Right lung (tissue), 5 donors: ENCODE data around the gene MUC5AC. TPM values are rescaled to one million over a fixed set of nuclear protein-coding genes. Genes with fewer than 3 reads are reported as not detected.
A peak's percentile ranks its signal among the peaks of the same experiment; 100 is the strongest.

Experiments
- DNase-seq, 2 donors: peaks; one replicate each; pipeline ENCODE4 v3.0.0-alpha.2; 2013
- polyA plus RNA-seq, 5 donors: library from polyadenylated mRNA; unstranded; fragments of 120-200 nt; gene quantifications; one replicate each; pipeline versions ENCODE4 v1.2.1 to v1.2.3, GENCODE V29; 2013; ENCODE audit warnings: inconsistent platforms in 1 of 5, low replicate concordance in 1 of 5; ENCODE audit not compliant: insufficient read length in 5 of 5, insufficient read depth in 1 of 5

Gene MUC5AC
- polyA plus RNA-seq, 5 donors, result 0.06 to 0.35 (median 0.08) TPM

DNA sequence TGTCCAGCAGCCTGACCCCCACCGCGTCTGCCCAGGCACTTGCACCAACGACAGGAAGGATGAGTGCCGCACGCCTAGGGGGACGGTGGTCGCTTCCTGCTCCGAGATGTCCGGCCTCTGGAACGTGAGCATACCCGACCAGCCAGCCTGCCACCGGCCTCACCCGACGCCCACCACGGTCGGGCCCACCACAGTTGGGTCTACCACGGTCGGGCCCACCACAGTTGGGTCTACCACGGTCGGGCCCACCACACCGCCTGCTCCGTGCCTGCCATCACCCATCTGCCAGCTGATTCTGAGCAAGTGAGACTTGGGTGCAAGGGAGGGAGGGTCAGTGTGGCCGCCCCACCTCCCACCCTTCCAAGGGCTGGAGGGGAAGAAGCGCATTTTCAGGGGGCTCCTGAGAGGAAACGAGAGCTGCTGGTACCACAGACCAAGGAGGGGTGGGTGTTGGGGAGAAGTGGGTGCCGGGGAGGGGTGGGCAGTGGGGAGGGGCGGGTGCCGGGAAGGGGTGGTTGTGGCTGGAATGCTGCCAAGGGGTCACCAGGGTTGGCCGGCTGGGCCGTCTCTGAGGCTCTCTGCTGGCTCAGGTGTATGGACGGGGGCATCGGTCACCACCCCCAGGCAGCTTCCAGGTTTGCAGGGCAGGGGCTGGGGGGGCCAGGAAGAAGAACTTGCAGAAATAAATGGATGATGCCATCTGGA is 37.4 kb downstream of the MUC5AC start:
- no peak for DNase-seq

- no peak for DNase-seq
Observed at GRCh38 chr11:1195682-1196515, 38.1 kb downstream of the MUC5AC start.

GRCh38 chr11:1196516-1197391 is 39.0 kb downstream of the MUC5AC start:
- no peak for DNase-seq

DNA sequence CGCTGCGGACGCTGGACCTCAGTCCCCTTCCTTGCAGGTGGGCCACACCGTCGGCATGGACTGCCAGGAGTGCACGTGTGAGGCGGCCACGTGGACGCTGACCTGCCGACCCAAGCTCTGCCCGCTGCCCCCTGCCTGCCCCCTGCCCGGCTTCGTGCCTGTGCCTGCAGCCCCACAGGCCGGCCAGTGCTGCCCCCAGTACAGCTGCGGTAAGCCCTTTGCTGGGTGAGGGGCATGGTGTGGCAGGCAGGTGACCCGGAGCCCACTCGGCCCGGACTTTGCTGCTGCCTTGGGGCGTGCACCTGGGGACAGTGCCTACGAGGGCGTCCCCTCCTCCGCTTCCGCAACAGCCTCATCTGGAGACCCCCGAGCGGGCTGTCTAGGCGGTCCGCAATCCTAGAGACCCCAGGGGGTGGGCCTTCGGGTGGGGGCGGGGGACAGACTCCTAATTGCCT is 39.7 kb downstream of the MUC5AC start:
- DNase-seq, result no peak

- no peak for DNase-seq
Observed at GRCh38 chr11:1197886-1198560, 40.3 kb downstream of the MUC5AC start.

- no peak for DNase-seq
Observed at GRCh38 chr11:1198561-1199240, 40.9 kb downstream of the MUC5AC start.

DNA sequence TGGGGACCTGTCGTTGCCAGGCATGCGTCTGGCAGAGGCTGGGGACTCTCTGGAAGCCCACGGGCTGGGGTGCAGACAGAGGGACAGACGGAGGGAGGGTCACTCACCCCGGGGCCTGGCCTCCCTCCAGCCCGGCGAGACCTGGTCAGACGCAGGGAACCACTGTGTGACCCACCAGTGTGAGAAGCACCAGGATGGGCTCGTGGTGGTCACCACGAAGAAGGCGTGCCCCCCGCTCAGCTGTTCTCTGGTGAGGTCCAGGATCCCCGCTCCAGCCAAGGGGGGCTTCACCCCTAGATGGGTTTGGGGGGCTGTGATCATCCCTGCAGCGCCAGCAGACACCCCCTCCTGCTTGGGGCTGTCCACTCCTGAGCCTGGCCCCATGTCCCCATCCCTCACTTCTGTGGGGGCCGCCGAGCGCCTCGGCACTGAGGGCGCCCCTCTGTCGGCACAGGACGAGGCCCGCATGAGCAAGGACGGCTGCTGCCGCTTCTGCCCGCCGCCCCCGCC is 41.5 kb downstream of the MUC5AC start:
- DNase-seq, result no peak

GRCh38 chr11:1199751-1200610 is 42.2 kb downstream of the MUC5AC start:
- DNase-seq, result no peak

- DNase-seq, result no peak
Observed at GRCh38 chr11:1200611-1201191, 42.9 kb downstream of the MUC5AC start.

- no peak for DNase-seq
Observed at GRCh38 chr11:1201395-1202153, 43.8 kb downstream of the MUC5AC start.

DNA sequence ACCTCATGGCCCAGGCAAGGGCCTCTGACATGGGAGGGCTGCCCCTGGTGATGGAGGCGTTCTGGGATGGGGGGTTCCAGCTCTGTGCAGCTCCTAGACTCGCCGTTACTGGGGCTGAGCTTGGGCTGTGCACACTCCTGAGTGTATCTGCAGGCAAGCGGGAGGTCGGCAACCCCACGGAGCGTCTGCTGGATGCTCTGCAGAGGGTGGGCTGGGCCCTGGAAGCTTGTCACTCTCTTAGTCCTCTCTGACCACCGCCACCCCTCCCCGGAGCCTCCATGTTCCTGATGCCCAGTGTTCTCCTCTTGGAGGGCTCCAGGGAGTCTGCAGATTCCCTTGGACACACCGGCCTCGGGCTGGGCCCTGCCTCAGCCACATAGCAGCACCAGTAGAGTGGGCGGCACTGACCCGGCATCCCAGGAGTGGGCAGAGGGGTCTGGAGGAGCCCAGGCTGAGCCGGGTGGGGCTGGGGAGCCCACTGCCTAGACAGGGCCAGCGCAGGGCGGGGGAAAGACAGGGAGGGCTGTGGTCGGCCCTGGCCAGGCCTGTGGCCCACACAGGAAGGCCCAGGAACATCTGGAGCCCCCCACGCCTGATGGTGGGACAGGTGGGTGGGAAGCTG is 44.5 kb downstream of the MUC5AC start:
- DNase-seq, result no peak

- peak; percentile 35 to 47 for DNase-seq
Observed at GRCh38 chr11:1202776-1203504, 45.2 kb downstream of the MUC5AC start.

GRCh38 chr11:1203505-1204271 is 45.9 kb downstream of the MUC5AC start:
- DNase-seq, result no peak

- no peak for DNase-seq
Observed at GRCh38 chr11:1204381-1205101, 46.8 kb downstream of the MUC5AC start.

- DNase-seq, result no peak
Observed at GRCh38 chr11:1205121-1205986, 47.6 kb downstream of the MUC5AC start.
